ENCODE results near the gene DIP2C. TPM values are rescaled to one million over a fixed set of nuclear protein-coding genes. Genes with fewer than 3 reads are reported as not detected.

The DIP2C gene
- total RNA-seq, 1 experiment from 2014 or later: 11.4 TPM

- intact Hi-C loops (cut with micrococcal nuclease; ENCODE audit: unreplicated experiment): no loop called here
- H3K4me1 Mint-ChIP-seq (ENCODE audit: low read depth, unreplicated experiment): peaks cover 6% of the 10 kb centered on the region
- CTCF ChIA-PET: no interaction called here
- no peak overlapping the region for H3K27ac Mint-ChIP-seq (ENCODE audit: unreplicated experiment)
- Histone ChIP-seq H3K36me3 (ENCODE audit: control insufficient read depth, insufficient read depth, low read length) (no peaks in the 10 kb centered on the region), H3K4me1 (no peaks in the 10 kb centered on the region; the same call in 1 of the 2 replicates), H3K9me3 (no peaks in the 10 kb centered on the region), H3K27me3 (replicated peaks; ENCODE audit: control insufficient read depth, insufficient read depth, low read length) (no peaks in the 10 kb centered on the region), H3K4me3 (ENCODE audit: low read depth, low read length) (no peak overlapping the region)
- POLR2A ChIA-PET: no interaction called here
- DNase-seq: no peak
- H3K4me3 Mint-ChIP-seq (ENCODE audit: unreplicated experiment): no peak overlapping the region
- no peak for TF ChIP-seq CTCF (IDR thresholded peaks at IDR 0.05; ENCODE audit: insufficient read depth in 1 of 2, low read depth in 1 of 2, low read length in 1 of 2, severe bottlenecking in 1 of 2, unreplicated experiment in 1 of 2)
- H3K9me3 Mint-ChIP-seq (ENCODE audit: unreplicated experiment): no peaks in the 10 kb centered on the region
- peaks cover 9% of the 10 kb centered on the region for H3K36me3 Mint-ChIP-seq (ENCODE audit: insufficient read depth, unreplicated experiment)
- BruUV-seq (replicated peaks): no TSS peak
- H3K27me3 Mint-ChIP-seq (ENCODE audit: insufficient read depth, unreplicated experiment): no peaks in the 10 kb centered on the region
These were observed 282.5 kb downstream of the DIP2C start for GRCh38 chr10:406976-407375.

GRCh38 chr10:405648-406047, 283.8 kb downstream of the DIP2C start:
- H3K9me3 ChIP-seq: no peaks in the 10 kb centered on the region
- Mint-ChIP-seq H3K27me3 (ENCODE audit: insufficient read depth, unreplicated experiment) (no peaks in the 10 kb centered on the region), H3K4me3 (ENCODE audit: unreplicated experiment) (no peak overlapping the region), H3K9me3 (ENCODE audit: unreplicated experiment) (no peaks in the 10 kb centered on the region), H3K36me3 (ENCODE audit: insufficient read depth, unreplicated experiment) (peaks cover 9% of the 10 kb centered on the region), H3K4me1 (ENCODE audit: low read depth, unreplicated experiment) (peaks cover 6% of the 10 kb centered on the region), H3K27ac (ENCODE audit: unreplicated experiment) (no peak overlapping the region)
- no peak for TF ChIP-seq CTCF (IDR thresholded peaks at IDR 0.05; ENCODE audit: insufficient read depth in 1 of 2, low read depth in 1 of 2, low read length in 1 of 2, severe bottlenecking in 1 of 2, unreplicated experiment in 1 of 2)
- no peaks in the 10 kb centered on the region for H3K27me3 ChIP-seq (replicated peaks; ENCODE audit: control insufficient read depth, insufficient read depth, low read length)
- intact Hi-C loops (cut with micrococcal nuclease; ENCODE audit: unreplicated experiment): no loop called here
- H3K4me1 ChIP-seq: no peaks in the 10 kb centered on the region; the same call in 1 of the 2 replicates
- BruUV-seq (replicated peaks): no TSS peak
- ChIA-PET CTCF (no interaction called here), POLR2A (no interaction called here)
- H3K4me3 ChIP-seq (ENCODE audit: low read depth, low read length): no peak overlapping the region
- DNase-seq: no peak
- no peaks in the 10 kb centered on the region for H3K36me3 ChIP-seq (ENCODE audit: control insufficient read depth, insufficient read depth, low read length)

- Histone ChIP-seq H3K4me1 (no peaks in the 10 kb centered on the region; the same call in 1 of the 2 replicates), H3K27me3 (replicated peaks; ENCODE audit: control insufficient read depth, insufficient read depth, low read length) (no peaks in the 10 kb centered on the region), H3K36me3 (ENCODE audit: control insufficient read depth, insufficient read depth, low read length) (no peaks in the 10 kb centered on the region), H3K4me3 (ENCODE audit: low read depth, low read length) (no peak overlapping the region), H3K9me3 (no peaks in the 10 kb centered on the region)
- Mint-ChIP-seq H3K4me1 (ENCODE audit: low read depth, unreplicated experiment) (peaks cover 6% of the 10 kb centered on the region), H3K27ac (ENCODE audit: unreplicated experiment) (no peak overlapping the region), H3K9me3 (ENCODE audit: unreplicated experiment) (no peaks in the 10 kb centered on the region), H3K36me3 (ENCODE audit: insufficient read depth, unreplicated experiment) (peaks cover 9% of the 10 kb centered on the region), H3K27me3 (ENCODE audit: insufficient read depth, unreplicated experiment) (no peaks in the 10 kb centered on the region), H3K4me3 (ENCODE audit: unreplicated experiment) (no peak overlapping the region)
- no TSS peak for BruUV-seq (replicated peaks)
- ChIA-PET POLR2A (no interaction called here), CTCF (no interaction called here)
- intact Hi-C loops (cut with micrococcal nuclease; ENCODE audit: unreplicated experiment): no loop called here
- DNase-seq: no peak
- TF ChIP-seq CTCF (IDR thresholded peaks at IDR 0.05; ENCODE audit: insufficient read depth in 1 of 2, low read depth in 1 of 2, low read length in 1 of 2, severe bottlenecking in 1 of 2, unreplicated experiment in 1 of 2): no peak
These were observed 284.5 kb downstream of the DIP2C start for GRCh38 chr10:404991-405390.
